CD4-positive, alpha-beta T cell treated with Interleukin-6 for 4 hours (primary cell): ENCODE data around the gene SLC2A9.

Experiments used
- DNase-seq: peaks from one replicate; pipeline ENCODE4 v3.0.0-alpha.2; 2020; ENCODE audit warnings: mixed read lengths

SLC2A9 gene

DNA sequence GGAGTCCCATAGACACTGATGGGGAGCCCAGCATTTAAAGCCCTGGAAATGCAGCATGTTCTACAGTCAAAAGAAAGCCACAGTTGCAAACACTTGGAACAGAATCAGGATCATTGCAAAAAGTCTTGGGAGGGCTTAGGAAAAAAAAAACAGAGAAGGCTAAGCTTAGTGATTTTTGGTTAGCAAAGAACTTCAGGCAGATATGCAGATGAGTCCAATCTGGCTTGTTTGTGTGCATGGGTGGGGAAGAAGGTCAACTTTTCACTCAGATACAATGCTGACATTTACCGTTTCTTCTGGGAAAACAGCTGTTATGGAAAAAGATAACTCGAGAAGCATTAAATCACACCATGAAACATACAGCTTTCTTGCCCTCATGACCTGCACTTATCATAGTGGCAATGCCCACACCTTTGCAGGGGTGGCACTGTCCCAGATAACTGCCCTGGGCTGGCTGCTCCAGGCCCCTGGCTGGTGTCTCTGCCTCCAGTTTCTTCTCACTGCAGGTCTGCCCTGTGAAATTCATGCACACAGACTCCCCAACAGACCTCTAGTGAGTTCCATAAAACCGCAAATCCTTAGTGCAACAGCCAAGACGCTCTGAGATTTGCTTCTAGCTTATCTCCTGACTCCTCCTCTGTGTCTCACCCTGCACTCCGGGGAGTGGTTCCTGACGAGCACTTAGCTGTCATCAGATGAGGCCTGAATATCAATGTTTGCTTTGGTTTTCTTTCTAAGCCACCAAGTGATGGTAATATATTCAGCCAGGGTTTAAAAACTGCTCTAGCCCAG, 140.7 kb downstream of the SLC2A9 start:
- DNase-seq: no peak

- no peak for DNase-seq
These were observed 144.2 kb downstream of the SLC2A9 start for GRCh38 chr4:9877123-9877522.

GRCh38 chr4:9875516-9875915, 145.8 kb downstream of the SLC2A9 start:
- no peak for DNase-seq

DNA sequence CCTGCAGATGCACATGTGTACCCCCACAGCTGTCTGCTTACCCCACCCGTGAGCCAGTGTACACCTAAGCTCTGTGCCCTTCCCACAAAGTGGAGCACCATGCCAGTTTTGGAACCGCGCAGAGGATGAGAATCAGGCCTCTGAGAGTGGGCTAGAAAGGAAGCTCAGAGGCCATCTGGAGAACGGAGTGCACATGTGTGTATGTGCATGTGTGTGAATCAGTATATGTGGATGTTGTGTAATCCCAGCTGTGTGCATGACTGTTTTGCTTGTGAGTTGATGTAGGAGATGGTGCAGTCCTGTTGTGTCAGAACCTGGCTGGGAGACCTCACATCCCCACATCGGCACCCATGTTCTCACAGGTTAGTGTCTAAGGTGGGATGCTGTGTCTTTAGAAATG, 146.9 kb downstream of the SLC2A9 start:
- DNase-seq: no peak

GRCh38 chr4:9870165-9870790, 151.0 kb downstream of the SLC2A9 start:
- DNase-seq: no peak

- DNase-seq: no peak
These were observed 153.4 kb downstream of the SLC2A9 start for GRCh38 chr4:9867751-9868425.

- no peak for DNase-seq
These were observed 154.4 kb downstream of the SLC2A9 start for GRCh38 chr4:9866931-9867330.

- DNase-seq: no peak
These were observed 159.7 kb downstream of the SLC2A9 start for GRCh38 chr4:9861561-9861960.

GRCh38 chr4:9859810-9860209, 161.5 kb downstream of the SLC2A9 start:
- no peak for DNase-seq

DNA sequence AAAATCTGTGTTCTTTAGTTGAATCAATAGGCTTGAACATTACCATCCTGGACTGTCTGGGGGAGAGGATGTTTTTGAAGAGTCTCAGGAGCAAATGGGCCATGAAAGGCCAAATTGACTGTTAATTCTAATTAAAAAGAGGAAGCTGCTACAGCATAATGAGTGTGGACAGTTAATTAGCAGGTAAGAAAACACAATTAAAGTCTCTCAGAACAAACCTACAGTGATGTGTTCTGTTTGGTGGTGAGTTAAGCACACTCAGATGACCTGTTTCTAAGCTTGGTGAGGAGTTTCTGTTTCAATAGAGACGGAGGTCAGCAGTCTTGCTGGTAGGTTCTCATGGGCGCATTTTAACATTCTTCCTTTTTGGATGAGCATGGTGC, 171.8 kb downstream of the SLC2A9 start:
- DNase-seq: no peak

DNA sequence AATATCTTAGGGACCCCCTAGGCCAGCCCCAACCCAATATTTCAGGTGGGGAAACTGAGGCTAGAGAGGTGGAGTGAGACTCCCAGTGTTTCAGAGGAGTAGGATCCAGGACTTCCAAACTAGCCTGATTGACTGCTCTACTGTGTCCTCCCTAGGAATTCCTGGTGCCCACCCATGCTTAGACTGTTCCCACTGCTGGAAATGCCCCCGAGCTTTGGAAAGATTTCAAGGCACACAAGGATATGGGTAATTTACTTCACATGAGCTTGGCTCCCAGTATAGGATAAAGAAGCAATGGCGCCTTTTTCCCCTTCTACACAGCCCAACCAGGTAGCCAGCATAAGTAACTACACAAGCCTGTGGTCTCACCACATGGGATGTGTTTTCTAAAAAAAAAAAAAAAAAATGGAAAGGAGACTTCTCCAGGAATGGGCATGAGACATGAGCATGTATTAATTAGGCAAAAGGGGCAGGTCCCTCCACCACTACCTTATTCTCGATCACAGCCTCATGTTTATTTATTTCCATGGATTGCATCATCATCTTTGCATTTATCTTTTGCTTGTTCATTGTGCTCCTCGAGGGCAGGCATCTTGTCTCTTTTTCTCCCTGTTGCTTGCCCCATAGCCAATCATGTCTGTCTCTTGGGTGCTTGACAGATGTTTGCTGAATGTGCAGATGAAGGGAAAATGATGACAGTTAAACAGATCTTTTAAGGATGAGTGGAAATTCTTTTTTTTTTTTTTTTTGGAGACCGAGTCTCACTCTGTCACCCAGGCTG, 173.1 kb downstream of the SLC2A9 start:
- no peak for DNase-seq

- no peak for DNase-seq
These were observed 175.4 kb downstream of the SLC2A9 start for GRCh38 chr4:9845791-9846493.

DNA sequence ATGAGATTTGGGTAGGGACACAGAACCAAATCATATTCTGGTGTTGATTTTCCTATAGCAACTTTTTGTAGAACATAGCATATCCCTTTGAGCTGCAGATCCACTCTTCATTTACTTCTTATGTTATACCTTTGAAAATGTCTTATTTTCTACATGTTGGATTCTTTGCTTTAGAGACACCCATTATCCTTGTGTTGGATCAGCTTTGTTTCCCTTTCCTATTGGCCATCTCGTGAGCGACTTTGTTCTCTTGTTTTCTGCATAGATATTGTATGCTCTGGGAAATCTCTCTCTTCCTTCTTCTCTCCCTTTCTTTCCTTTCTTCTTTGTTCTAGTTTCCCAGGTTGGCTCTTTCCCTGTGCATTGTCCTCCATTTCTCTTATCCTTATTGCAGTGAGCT, 180.2 kb downstream of the SLC2A9 start:
- no peak for DNase-seq

DNA sequence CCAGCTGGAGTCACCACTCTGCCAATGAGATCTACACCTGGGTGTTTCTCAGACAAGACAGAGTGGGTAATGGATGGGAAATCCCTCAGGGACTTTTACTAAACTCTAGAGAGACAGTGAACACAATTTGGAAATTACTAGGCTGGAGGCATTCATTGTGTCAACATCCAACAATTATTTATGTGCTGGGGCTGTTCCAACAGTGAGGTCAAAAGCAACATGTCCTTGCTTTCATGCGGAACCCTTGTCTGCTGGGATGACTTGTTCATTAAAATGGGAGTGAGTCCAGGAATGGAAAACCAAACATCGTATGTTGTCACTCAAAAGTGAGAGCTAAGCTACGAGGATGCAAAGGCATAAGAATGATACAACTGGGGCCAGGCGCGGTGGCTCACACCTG, 185.9 kb downstream of the SLC2A9 start:
- DNase-seq: no peak

GRCh38 chr4:9833421-9833820, 187.9 kb downstream of the SLC2A9 start:
- DNase-seq: no peak

- DNase-seq: no peak
These were observed 188.7 kb downstream of the SLC2A9 start for GRCh38 chr4:9832640-9833039.

DNA sequence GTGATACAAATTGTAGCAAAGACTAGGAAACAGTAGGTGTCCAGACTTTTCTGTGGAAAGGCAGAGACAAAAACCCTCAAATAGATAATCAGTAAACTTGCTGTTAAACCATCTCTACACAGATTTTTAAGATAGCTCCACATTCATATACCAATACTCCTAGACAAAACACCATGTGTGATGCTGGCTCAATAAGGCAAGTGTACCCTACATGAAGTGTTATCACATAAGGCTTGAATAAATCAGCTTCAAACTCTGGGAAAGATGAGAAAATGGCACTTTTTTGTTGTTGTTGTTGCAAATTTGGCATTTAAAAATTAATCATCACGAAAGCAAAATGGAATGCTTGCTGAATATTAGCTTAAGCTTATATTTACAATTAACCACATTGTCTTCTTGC, 194.7 kb downstream of the SLC2A9 start:
- DNase-seq: no peak

- no peak for DNase-seq
These were observed 196.2 kb downstream of the SLC2A9 start for GRCh38 chr4:9825049-9825448.

- no peak for DNase-seq
These were observed 201.0 kb downstream of the SLC2A9 start for GRCh38 chr4:9820343-9820742.

DNA sequence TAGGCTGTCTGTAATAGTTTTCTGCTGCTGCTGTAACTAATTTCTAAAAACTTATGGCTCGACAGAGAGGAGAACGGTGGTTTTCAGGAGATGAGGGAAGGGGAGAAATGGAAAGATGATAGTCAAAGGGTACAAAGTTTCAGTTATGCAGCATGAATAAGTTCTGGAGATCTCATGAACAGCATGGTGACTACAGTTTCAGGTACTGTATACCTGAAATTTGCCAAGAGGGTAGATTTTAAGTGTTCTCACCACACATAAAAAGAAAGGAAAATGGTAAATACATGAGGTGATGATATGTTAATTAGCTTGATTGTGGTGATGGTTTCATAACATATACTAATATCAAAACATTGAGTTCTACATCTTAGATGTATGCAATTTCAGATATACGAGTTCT, 205.0 kb downstream of the SLC2A9 start:
- no peak for DNase-seq

DNA sequence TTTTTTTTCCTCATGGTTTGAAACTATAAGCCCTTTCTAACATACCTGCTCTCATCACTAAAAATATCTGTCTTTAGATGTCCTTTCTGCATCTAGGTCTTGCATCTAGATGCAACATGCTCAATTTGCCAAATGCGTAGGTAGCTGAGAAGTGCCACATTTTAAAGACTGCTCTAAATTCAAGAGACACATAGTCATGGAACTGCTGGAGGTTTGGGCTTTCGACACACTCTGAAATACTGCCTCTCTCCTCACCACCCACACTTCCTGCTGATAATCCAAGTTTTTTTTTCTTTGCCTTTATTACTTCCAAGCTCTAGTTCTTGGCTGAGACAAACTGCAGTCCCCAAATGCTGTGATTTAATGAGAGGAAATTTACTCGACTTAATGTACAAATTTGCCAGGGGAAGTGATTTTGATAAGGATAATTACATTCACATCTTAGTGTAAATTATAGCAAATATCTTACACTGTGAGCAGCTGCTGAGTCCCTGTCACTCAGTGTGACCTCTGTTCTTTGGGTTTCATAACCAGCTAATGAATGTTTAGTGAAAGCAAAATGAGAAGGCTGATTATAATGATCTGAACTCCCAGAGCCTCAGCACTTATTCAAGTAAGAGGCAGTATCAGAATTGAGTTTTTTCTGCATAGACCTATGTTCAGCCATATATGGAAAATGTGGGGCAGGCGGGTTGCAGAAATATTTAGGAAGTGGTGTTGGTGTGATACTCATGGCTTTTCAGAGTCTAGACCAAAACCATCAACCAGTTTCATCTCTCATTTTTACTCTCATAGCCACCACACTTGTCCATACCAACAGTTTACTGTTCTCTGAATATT, 208.6 kb downstream of the SLC2A9 start:
- DNase-seq: no peak

- no peak for DNase-seq
These were observed 209.5 kb downstream of the SLC2A9 start for GRCh38 chr4:9811806-9812205.
